ENCODE measurements around the gene METTL21A.

METTL21A gene

DNA sequence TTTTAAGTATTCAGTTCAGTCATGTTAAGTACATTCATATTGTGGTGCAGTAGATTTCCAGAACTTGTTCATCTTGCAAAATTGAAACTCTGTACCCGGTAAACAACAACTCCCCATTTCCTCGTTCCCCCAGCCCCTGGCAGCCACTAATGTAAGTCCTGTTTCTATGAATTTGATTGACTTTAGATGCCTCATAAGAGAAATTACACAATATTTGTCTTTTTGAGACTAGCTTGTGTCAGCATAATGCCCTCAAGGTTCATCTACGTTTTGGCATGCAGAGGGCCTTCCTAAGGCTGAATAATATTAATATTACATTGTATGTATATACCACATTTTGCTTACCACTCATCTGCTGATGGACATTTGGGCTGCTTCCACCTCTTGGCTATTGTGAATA lies 30.9 kb downstream of the METTL21A start:
- TF ChIP-seq MYC (IDR thresholded peaks at IDR 0.05; ENCODE audit: low read depth, low read length) (no peak), POLR2A (IDR thresholded peaks at IDR 0.05; ENCODE audit: extremely low read depth, insufficient read length) (no peak), CTCF (IDR thresholded peaks at IDR 0.05; ENCODE audit: low read depth, low read length) (no peak)
- TF ChIP-seq, protein P1, sequence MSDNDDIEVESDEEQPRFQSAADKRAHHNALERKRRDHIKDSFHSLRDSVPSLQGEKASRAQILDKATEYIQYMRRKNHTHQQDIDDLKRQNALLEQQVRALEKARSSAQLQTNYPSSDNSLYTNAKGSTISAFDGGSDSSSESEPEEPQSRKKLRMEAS (IDR thresholded peaks at IDR 0.05; ENCODE audit: low read depth, low read length), result no peak
- no peak overlapping the region for H3K4me3 ChIP-seq (ENCODE audit: low read depth, low read length)
- DNase-seq (ENCODE audit: low read depth), result no peak

DNA sequence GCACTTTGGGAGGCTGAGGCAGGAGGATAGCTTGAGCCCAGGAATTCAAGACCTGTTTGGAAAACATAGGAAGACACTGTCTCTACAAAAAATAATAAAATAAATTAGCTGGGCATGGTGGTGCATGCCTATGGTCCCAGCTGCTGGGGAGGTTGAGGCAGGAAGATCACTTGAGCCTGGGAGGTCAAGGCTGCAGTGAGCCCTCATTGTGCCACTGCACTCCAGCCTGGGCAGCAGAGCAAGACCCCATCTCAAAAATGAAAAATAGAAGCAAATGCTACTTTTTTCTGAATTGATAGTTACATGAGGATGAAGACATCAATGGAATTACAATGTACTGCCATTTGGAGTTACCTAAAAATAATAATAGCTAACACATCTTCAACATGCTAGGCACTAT lies 31.9 kb downstream of the METTL21A start:
- no peak for DNase-seq (ENCODE audit: low read depth)
- no peak overlapping the region for H3K4me3 ChIP-seq (ENCODE audit: low read depth, low read length)
- TF ChIP-seq CTCF (IDR thresholded peaks at IDR 0.05; ENCODE audit: low read depth, low read length) (no peak), MYC (IDR thresholded peaks at IDR 0.05; ENCODE audit: low read depth, low read length) (no peak), POLR2A (IDR thresholded peaks at IDR 0.05; ENCODE audit: extremely low read depth, insufficient read length) (no peak)
- TF ChIP-seq, protein P1 (IDR thresholded peaks at IDR 0.05; ENCODE audit: low read depth, low read length), result no peak

GRCh38 chr2:207589143-207589542 lies 36.1 kb downstream of the METTL21A start:
- DNase-seq (ENCODE audit: low read depth), result no peak
- TF ChIP-seq CTCF (IDR thresholded peaks at IDR 0.05; ENCODE audit: low read depth, low read length), result no peak
- TF ChIP-seq POLR2A (IDR thresholded peaks at IDR 0.05; ENCODE audit: extremely low read depth, insufficient read length), result no peak
- TF ChIP-seq, protein P1 (IDR thresholded peaks at IDR 0.05; ENCODE audit: low read depth, low read length), result no peak
- no peak for TF ChIP-seq MYC (IDR thresholded peaks at IDR 0.05; ENCODE audit: low read depth, low read length)
- no peak overlapping the region for H3K4me3 ChIP-seq (ENCODE audit: low read depth, low read length)

DNA sequence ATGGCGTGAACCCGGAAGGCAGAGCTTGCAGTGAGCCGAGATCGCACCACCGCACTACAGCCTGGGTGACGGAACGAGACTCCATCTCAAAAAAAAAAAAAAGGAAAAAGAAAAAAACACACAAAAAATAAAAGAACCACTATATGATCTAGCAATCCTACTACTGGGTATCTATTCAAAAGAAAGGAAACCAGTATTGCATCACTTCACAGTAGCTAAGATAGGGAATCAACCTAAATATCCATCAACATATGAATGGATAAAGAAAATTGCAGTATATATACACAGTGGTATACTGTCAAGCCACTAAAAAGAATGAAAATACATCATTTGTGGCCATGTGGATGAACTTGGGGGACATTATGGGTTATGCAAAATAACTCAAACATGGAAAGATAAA lies 37.9 kb downstream of the METTL21A start:
- H3K4me3 ChIP-seq (ENCODE audit: low read depth, low read length), result no peak overlapping the region
- TF ChIP-seq POLR2A (IDR thresholded peaks at IDR 0.05; ENCODE audit: extremely low read depth, insufficient read length), result no peak
- no peak for TF ChIP-seq MYC (IDR thresholded peaks at IDR 0.05; ENCODE audit: low read depth, low read length)
- TF ChIP-seq, protein P1 (IDR thresholded peaks at IDR 0.05; ENCODE audit: low read depth, low read length), result no peak
- no peak for TF ChIP-seq CTCF (IDR thresholded peaks at IDR 0.05; ENCODE audit: low read depth, low read length)
- no peak for DNase-seq (ENCODE audit: low read depth)

- no peak for DNase-seq (ENCODE audit: low read depth)
- TF ChIP-seq POLR2A (IDR thresholded peaks at IDR 0.05; ENCODE audit: extremely low read depth, insufficient read length), result no peak
- TF ChIP-seq, protein P1 (IDR thresholded peaks at IDR 0.05; ENCODE audit: low read depth, low read length), result no peak
- TF ChIP-seq CTCF (IDR thresholded peaks at IDR 0.05; ENCODE audit: low read depth, low read length), result no peak
- TF ChIP-seq MYC (IDR thresholded peaks at IDR 0.05; ENCODE audit: low read depth, low read length), result no peak
- H3K4me3 ChIP-seq (ENCODE audit: low read depth, low read length), result no peak overlapping the region
Observed at GRCh38 chr2:207584952-207585351, 40.2 kb downstream of the METTL21A start.

GRCh38 chr2:207571370-207571769 lies 53.8 kb downstream of the METTL21A start:
- H3K4me3 ChIP-seq (ENCODE audit: low read depth, low read length), result no peak overlapping the region
- no peak for DNase-seq (ENCODE audit: low read depth)
- TF ChIP-seq POLR2A (IDR thresholded peaks at IDR 0.05; ENCODE audit: extremely low read depth, insufficient read length) (no peak), MYC (IDR thresholded peaks at IDR 0.05; ENCODE audit: low read depth, low read length) (no peak)
